HG02981 (cell line): ENCODE measurements around the gene MRPS18B.
A peak's percentile ranks its signal among the peaks of the same experiment; 100 is the strongest.
"Not testable (repeated sequence)": the region's sequence is repeated elsewhere in the genome, so short reads cannot be mapped to it uniquely, and the experiment has no call there.

Source experiments
- ATAC-seq: cut with Tn5 transposase; IDR thresholded peaks from one replicate; pipeline ENCODE4 v1.9.1; 2021; ENCODE audit warnings: mild to moderate bottlenecking, moderate library complexity; ENCODE audit not compliant: unreplicated experiment

Gene MRPS18B

GRCh38 chr6:30635834-30636233, 18.2 kb downstream of the MRPS18B start:
- ATAC-seq: no peak

GRCh38 chr6:30640481-30640880, 22.8 kb downstream of the MRPS18B start:
- ATAC-seq: no peak

- no peak for ATAC-seq
Measured at GRCh38 chr6:30641048-30641447, 23.4 kb downstream of the MRPS18B start.

GRCh38 chr6:30643656-30644055, 26.0 kb downstream of the MRPS18B start:
- ATAC-seq: no peak

- ATAC-seq: no peak
Measured at GRCh38 chr6:30644769-30645168, 27.1 kb downstream of the MRPS18B start.

GRCh38 chr6:30645989-30646388, 28.3 kb downstream of the MRPS18B start:
- no peak for ATAC-seq

- ATAC-seq: peak; percentile 57
Measured at GRCh38 chr6:30646450-30647241, 29.0 kb downstream of the MRPS18B start, which contains the start of gene C6orf136. Gene C6orf136, plus strand, starts transcription at chr6:30647133. Its CDS starts 99 bp downstream, at chr6:30647232.

- ATAC-seq: peak; percentile 65
Measured at GRCh38 chr6:30647242-30648116, 29.8 kb downstream of the MRPS18B start.

GRCh38 chr6:30651143-30651542, 33.5 kb downstream of the MRPS18B start:
- no peak for ATAC-seq

- ATAC-seq: no peak
Measured at GRCh38 chr6:30654798-30655742, 37.4 kb downstream of the MRPS18B start.

GRCh38 chr6:30655743-30656094, 38.1 kb downstream of the MRPS18B start:
- ATAC-seq: no peak

GRCh38 chr6:30656513-30656912, 38.9 kb downstream of the MRPS18B start:
- no peak for ATAC-seq

- ATAC-seq: no peak
Measured at GRCh38 chr6:30657454-30657853, 39.8 kb downstream of the MRPS18B start.

- ATAC-seq: not testable (repeated sequence)
Measured at GRCh38 chr6:30657922-30658321, 40.3 kb downstream of the MRPS18B start.

- no peak for ATAC-seq
Measured at GRCh38 chr6:30664994-30665767, 47.5 kb downstream of the MRPS18B start.

- ATAC-seq: not testable (repeated sequence)
Measured at GRCh38 chr6:30666300-30666699, 48.7 kb downstream of the MRPS18B start.

GRCh38 chr6:30670760-30671527, 53.3 kb downstream of the MRPS18B start:
- ATAC-seq: no peak

GRCh38 chr6:30672445-30673253, 55.0 kb downstream of the MRPS18B start, which contains the start of gene DHX16:
Gene DHX16, minus strand, starts transcription at chr6:30673006. Its CDS starts 165 bp downstream, at chr6:30672841.
- ATAC-seq: peak; percentile 69
